Measurements from ENCODE around the gene SYCP2.

Gene SYCP2

DNA sequence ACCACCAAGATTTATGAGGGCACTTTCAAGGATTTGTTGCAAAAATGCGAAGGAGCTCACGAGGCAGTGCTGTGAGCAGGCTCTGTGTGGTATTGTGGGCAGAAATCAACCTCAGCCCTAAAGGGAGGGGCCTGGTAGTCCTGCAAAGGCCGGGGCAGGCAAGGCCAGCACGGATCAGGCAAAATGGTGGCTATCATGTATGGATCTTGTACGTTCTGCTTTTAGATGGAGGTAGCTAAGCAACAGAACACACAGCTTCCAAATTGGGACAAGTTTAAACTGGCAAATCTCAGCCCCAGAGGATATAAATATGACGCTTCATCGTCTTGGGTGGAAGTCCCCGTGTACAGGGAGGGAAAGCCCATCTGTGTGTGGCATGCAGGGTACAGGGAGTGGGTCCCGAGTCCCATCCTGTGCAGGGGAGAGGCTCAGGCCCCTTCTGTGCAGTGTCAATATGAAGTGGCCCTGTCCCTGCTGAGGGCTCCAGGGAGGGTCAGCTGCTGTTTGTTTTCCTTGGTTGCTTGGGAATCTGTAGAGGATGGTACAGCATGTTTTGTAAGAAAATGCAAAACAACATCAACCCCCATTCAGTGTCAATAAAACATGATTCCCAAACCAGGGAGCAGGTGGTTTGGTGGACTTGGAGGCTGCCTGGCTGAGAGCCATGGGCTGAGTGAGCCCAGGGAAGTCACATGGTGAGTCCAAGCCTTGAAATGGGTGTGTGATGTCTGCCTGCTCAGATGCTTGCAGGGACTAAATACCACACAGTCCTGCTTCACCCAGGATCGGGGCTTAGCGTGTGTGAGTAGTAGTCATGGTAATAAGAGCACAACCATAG is 113.0 kb downstream of the SYCP2 start:
- DNase-seq: no peak

DNA sequence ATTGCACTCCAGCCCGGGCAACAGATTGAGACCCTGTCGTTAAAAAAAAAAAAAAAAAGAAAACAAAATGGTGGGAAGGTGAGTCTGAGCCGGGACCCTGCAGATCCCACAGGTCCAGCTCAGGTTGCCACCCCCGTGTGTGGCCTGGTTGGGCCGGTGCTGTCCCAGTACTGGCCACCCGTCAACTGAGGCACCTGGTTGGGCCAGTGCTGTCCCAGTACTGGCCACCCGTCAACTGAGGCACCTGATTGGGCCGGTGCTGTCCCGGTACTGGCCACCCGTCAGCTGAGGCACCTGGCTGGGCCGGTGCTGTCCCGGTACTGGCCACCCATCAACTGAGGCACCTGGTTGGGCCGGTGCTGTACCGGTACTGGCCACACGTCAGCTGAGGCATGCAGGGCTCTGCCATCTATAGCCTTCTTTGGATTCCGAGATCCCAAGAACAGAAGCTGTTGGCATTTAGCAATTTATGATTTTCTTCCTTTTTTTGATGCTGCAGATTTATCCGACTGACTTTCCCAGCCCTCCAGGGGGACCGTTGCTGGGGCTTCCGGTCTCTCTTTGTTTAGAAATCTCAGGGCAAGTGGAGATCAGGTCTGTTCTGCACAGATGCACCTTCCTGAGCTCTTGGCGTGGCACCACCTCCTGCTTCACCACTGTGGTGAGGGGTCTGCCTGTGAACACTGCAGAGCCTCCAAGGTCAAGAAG is 113.8 kb downstream of the SYCP2 start:
- no peak for DNase-seq

DNA sequence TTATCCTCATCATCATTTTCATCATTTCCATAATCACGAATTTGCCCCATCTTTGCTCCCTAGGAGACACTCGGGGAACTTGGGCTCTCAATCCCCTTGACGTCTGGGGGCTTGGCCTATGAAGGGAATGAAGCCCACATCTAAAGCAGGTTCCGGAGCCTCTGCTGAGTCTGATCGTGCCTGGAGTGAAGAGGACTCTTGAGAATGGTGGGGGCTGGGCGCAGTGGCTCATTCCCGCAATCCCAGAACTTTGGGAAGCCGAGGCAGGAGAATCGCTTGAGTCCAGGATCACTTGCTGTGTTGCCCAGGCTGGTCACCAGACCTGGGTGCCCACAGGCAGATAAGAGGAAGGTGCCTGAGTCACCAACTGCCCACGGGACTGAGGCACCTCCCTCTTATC is 114.5 kb downstream of the SYCP2 start:
- no peak for DNase-seq

DNA sequence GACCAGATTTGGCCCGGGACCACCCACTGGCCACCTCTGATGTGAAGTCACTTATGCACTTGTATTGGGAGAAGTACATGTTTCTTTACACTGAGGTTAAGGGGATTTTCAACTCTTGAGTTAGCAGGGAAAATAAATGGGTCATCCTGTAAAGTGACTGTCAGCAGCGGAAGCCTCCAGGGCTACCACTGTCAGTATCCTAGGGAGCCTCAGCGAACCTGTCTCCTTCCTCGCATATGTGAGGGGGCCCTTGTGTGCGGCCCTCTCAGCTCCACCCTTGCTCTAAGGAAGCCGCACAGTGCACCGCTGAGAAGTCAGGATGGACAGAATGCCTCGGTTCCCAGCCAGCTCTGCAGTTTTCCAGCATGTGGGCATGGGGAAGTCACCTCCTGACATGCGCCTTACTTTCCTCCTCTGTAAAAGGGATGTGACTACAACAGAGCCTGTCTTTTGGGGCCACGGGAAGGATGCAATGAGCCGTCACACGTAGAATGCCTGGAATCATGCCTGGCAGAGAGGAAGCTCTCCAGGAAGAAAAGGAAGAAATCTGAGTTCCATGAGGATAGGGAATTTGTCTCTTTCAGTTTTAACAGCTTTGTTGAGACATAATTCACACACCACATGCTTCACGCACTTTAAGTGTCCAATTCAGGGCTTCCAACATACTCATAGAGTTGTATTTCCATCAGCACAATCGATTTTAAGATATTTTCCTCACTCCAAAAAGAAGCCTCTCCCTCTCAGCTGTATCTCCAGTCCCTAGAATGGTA is 115.4 kb downstream of the SYCP2 start:
- DNase-seq: no peak

DNA sequence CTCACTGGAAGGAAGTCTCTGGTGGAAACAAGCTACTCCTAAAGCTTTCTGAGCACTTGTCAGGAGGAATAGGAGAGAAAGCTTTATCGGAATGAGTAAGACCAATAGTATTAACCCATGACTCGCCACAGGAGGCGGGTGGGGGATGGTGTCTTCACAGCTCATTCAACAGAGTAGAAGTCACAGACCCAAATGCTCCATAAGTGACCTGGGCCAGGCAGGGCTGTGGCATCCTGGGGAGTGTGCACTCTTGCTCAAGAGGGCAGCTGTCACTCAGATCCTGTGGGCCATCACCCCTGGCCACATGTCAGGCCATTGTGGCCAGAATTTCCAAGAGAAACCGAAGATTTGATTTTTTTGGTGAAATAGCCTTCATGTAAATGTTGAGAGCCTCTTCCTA is 116.0 kb downstream of the SYCP2 start:
- DNase-seq: no peak

DNA sequence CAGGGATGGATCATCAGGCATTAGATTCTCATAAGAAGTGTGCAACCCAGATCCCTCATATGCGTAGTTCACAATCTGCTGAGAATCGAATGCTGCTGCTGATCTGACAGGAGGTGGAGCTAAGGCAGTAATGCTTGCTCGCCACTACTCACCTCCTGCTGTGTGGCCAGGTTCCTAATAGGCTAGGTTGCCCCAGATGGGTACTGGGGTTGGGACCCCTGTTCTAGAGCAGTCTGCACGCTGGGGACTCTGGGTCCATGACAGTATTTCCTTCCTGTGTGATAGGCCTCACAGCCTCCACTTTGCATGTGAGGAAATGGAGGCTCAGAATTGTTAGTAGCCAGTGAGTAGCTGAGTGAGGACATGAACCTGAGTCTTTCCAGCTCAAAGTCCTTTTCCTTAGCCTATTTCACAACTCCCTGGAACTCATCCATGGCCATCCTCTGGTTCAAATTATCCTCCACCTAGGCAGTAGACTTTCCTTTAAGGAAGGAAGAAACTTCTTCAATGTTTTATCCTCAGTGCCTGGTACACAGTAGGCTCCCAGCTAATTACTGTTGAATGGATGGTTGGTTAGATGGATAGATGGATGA is 117.2 kb downstream of the SYCP2 start:
- no peak for DNase-seq

DNA sequence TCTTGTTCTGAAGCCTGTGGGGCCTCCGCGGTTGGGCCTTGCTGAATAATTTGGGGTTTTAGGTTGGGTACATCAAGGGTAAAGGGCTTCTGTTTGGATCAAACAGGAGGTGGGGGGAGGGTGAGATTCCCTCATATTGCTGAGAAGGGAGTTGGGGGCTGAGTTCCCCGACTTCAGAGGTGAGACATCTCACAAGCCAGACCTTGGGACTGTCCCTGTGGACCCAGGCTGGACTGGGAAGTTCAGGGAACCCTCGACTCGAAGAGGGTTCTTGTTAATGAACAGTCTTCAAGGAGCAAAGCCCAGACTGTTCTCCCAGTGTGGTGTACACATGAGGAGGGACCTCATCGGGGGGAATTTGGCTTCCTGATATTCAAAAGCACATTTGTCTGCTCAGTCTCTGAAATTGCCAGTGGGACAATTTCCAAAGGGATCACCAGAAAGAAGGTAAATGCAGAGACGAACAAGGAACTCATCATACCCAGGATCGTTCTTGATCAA is 118.5 kb downstream of the SYCP2 start:
- DNase-seq: no peak

DNA sequence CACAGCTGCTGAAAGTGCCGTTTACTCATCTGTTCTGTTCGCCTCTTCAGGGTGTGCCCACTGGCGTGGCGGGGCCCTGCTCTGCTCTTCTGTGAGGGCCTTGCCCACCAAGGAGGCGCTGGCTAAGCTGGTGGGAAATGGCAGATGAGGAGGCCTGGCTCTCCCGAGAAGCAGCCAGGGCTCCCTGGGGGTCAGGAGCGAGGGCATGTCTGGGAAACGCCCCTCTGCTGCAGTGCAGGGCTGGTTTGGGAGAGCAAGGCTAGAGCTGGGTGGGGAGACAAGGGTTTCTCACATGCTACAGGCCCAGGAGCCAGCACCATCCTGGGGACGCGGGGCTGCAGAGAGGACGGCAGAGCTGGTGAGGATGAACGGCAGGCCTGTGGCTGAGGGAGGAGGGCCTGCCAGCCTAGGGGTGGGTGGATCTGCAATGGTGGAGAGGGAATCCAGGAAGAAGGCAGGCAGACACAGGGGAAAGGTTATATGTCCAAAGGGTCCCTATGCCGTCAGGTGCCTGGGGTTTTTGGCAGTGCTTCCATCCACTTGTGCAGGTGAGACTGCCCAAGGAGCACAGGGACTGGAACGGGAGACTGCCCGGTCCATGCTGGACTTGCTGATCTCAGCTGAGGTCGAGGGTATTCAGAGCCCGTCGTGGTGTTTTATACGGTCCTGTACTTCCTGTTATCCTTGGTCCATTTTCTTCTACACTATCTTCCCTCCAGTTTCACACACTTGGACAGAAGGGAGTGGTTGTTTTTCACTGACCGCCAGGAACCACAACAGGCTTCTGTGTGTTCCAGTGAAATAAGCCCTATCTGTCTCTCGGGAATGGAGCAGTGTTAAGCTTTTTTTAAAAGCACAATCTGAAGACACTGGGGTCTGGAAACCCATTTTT is 119.2 kb downstream of the SYCP2 start:
- no peak for DNase-seq
